ENCODE data around the gene PARVG. TPM values are rescaled to one million over a fixed set of nuclear protein-coding genes. Genes with fewer than 3 reads are reported as not detected.

Gene PARVG
- polyA plus RNA-seq, 3 donors = 2.7 to 13.5 (median 7.3) TPM

DNA sequence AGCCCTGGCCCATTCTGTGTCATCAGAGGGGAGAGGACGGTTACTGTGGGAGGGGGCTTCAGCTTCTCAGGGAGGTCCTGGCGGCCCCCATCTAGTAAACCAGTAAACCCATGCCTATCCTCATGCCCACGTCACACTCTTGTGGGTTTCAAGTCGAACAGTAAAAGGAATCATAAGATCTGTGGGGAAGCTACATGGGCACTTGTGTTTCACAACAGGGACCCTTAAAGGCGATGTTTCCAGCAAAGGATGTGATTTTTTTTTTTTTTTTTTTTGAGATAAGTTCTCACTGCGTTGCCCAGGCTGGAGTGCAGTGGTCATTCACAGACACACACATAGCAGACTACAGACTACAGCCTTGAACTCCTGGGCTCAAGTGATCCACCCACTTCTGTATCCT lies 9.2 kb upstream of the PARVG start:
- H3K27ac ChIP-seq (ENCODE audit: low read depth, low read length) = no peak overlapping the region
- WGBS, 3 donors = 58 to 85% (median 64%) methylated on average over 6 of the region's 6 CpGs

DNA sequence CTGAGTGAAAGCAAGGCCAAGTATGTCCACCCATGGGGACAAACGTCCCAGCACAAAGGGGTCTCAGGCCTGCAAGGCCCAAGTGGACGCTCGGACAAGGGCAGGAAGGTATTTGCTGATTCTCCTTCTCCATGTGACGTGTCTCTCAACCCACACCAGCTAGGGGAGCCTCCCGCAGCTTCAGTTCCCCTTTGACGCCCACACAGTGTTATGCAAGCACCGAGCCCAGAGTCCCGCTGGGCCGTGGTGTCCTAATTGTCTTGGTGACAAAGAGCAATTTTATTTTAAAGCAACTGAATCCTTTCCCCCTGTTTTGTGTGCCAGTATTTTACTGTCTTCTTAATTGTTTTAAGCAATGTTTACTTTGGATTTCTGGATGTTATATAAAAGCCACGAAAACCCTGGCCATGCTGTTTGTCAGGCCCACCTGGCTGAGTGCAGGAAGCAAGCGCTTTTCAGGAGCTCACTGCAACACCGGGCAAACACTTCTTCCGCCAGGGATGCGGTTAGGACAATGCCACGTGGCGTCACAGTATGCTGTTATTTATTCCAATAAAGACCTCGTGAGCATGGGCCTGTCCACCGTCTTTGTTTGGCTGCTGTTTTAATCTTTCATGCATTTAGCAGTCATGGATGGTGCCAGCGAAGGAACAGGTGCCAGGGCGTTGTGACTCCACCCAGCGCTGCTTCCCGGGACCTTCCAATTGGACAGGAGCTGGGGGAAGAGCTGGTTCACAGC lies 8.2 kb upstream of the PARVG start:
- 46 to 72% (median 47%) methylated on average over 22 of the region's 22 CpGs for WGBS, 3 donors
- no peak overlapping the region for H3K27ac ChIP-seq (ENCODE audit: low read depth, low read length)

DNA sequence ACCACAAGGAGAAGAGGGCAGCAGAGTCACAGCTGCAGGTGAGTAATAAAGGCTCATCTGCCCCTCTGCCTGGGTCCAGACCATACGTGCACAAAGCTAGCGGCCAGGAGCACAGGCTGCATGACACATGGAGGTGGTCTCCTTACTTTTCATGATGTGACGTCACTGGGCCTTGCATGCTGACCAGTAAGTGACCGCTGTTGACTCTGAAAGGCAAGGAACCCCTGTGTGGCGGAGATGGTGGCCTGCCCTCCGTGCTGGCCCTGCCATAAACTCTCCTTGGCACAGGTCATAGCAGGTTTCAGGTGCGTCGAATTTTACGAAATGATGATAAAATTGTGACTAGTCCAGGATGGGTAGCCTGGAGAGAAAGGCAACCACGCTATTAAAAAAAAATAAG lies 7.6 kb upstream of the PARVG start:
- H3K27ac ChIP-seq (ENCODE audit: low read depth, low read length) = no peak overlapping the region
- 77 to 89% (median 86%) methylated on average over 10 of the region's 10 CpGs for WGBS, 3 donors

DNA sequence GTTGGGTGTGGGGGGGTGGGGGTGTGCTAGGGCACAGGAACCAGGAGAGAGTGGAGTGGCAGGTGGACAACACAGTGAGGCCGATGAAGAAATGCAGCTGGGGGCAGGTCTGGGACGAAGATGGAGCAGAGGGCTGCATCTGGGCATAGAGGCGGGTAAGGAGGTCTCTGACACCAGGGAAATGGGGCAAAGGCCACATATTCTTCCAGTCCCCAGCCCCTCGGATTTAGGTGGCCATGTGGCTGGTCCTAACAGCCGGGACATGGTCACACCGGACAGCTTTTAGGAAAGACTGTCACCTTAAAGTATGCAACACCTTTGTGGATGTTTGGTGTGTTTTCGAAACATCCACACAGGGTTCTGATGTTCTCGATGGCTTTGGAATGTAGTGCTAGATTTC lies 5.0 kb upstream of the PARVG start:
- H3K27ac ChIP-seq (ENCODE audit: low read depth, low read length) = no peak overlapping the region
- 75 to 84% (median 77%) methylated on average over 8 of the region's 8 CpGs for WGBS, 3 donors

DNA sequence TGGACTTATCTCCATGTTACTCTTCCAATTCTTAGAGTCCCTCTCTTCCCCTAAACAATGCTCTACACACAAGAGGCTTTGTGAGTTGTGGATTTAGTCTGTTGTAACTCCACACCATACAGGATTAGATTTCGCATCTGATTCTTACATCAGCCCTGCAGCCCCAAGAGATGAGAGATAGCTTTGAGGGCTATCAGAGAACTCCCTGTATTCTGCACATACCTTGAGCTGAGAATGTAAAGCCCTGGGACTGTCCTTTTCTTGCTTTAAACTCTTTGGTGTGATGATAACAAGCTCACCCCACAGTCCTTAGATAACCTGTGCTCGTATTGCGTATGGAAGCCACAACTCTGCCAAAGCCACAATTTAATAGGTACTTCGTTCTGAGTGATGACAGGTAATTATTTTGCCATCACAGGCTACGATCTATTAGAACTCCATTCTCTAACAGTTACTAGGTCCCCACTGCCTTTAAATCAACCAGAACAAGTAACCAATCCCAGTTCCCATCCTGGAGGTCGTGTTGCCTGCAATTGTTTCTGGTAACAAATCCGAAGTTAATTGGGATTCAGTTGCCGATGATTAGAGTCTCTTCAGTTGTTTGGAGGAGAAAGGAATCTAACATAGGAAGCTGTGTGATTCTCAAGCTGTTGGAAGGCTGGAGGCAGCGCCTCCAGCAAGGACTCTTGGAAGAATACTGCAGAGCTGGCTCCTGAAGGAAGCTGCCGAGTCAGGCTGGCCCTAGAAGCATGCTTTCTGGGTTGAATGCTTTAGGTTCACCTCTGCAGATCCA lies 1.3 kb upstream of the PARVG start:
- H3K27ac ChIP-seq (ENCODE audit: low read depth, low read length) = no peak overlapping the region
- 44 to 72% (median 70%) methylated on average over 10 of the region's 10 CpGs for WGBS, 3 donors

DNA sequence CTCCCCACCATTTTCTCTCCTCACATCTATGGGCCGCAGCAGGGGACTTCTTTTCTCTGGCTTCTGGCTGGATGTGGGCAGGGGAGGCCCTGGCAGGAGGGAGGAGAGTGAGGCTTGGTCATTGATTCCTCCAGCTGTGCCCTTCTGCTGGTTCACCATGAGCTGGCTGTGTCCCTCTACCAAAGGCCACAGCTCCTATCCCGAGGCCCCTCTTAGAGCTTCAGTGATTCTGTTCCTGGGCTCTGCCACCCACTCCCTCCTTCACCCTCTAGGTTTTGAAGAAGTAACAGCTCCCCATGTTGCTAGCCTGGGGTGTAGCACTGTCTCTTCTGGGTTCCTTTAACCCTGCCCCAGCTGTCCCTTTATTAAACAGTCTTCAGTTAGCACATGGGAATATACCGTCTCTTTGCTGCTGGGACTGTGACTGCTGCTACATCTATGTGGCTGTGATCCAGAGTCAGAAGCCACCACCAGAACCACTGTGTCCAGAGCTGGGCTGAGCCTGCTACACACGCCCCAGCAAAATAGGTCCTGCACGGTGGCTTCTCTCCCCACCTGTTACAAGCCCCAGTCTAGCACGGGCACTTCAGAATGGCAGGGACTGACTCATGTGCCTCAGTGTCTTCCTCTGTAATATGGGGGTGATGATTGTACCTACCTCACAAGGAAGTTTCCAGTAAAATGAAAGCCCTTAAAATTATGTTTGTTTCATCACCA lies 578 bp upstream of the PARVG start:
- H3K27ac ChIP-seq (ENCODE audit: low read depth, low read length) = no peak overlapping the region
- 67 to 83% (median 76%) methylated on average over 6 of the region's 6 CpGs for WGBS, 3 donors

DNA sequence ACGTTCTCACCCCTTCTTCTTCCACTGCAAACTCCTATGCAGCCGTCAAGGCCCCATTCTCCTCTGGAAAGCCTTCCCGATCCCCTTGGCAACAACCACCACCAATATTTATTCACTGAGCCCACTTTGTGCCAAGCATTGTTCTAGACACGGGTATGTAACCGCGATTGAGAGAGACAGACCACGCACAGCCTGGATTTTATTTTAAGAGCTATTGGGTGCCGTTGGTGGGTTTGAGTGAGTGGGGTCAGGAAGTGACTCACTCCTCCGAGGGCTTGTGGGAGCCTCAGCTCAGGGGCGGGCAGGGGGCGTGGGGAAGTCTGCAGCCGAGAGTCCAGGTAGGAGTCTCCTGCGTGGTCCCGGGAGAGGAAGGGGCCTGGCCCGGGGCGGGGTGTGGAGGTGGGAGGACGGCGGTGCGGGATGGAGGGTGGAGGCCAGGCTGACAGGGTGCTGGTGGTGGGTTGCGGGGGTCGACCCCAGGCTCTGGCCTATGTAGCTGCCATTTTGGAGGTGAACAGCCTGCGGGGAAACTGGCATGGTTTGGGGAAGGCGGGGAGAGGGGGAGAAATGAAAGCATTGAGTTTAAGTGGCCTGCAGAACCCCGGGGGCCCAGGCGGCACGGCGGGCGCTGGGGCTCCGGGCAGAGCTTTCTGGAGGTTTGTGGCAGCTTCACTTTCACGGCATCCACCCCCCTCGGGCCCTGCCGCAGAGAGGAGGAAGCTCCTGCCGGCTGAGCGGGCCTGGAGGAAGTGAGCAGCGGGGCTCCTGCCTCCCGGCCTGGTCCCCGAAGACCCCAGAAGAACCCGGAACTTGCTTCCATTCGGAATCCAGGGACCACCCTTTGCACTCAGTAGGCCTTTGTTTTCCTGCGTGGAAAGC lies 547 bp downstream of the PARVG start:
- 36 to 61% (median 46%) methylated on average over 37 to 40 of the region's 40 CpGs for WGBS, 3 donors
- no peak overlapping the region for H3K27ac ChIP-seq (ENCODE audit: low read depth, low read length)

DNA sequence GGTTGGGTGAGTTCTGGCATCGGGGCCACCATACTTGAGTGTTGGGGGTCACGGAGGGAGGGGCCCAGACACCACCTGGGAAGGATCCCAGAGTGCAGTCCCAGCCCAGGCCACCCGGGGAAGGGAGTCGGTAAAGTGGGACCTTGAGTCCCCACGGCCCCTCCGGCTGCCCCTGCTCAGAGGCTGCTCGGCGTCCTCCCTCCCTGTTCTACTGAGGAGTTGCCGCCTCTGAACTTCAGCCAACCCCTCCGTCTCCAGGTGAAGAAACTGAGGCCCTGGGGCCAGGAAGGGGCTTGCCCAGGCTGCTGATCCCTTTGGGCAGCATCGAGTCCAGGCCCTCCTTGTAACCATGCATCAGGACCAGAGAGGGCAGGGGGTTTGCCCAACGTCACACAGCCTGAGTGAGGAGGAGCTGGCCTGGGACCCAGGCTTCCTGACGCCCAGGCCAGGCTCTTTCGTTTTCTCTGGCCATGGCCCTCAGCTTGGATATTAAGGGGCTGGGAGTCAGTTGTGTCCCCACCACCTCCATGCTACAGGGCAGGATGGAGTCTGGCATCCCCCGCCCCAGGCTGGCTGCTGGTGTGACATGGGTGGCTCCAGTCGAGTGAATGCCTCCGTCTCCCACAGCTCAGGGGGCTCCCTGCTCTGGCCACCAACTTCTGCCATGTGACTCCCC lies 1.3 kb downstream of the PARVG start:
- H3K27ac ChIP-seq (ENCODE audit: low read depth, low read length) = peak overlapping the region; percentile 69
- WGBS, 3 donors = 38 to 57% (median 53%) methylated on average over 17 of the region's 17 CpGs

DNA sequence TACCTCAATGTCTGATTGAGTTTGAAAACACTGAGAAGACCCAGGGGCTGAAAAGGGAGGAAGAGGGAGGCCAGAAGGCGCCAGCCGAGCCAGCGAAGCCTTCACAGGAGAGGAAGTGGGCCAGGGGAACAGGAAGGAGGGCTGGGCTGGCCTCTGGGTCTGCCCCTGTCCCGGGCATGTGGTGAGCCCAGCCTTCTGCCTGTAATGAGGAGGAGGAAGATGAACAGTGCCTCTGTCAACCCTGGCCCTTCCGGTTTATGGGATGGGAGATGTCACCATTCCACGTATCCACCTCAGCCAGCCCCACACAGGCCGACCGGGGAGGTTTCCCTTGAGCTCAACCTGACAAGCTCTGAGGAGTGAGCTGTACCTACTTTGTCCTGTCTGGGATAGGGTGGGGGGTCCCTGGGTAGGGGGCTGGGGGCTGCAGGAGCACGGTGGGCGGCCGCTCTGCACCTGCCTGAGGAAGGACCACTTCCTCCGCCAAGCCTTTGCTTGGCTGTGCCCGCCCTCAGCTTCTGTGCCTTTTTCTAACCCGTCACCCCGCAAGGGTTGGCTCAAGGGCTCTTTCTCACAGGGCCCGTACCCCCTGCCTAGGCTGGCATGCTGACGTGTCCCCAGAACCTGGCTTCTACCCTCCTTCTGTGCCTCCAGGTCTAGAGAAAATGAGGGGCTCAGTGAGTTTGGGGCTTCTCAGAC lies 2.0 kb downstream of the PARVG start:
- peak overlapping the region; percentile 69 for H3K27ac ChIP-seq (ENCODE audit: low read depth, low read length)
- WGBS, 3 donors = 48 to 73% (median 56%) methylated on average over 17 of the region's 17 CpGs

DNA sequence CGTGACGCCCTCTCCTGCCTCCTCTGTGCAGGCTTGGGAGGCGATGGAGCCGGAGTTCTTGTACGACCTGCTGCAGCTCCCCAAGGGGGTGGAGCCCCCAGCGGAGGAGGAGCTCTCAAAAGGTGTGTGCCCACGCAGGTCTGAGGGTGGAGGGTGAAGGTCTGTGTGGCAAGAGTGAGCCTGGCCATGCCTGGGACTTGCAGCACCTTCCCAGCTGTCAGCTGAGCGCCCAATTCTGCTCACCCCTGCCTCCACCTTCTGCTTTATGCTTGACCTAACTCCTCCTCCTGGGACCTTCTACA lies 2.5 kb downstream of the PARVG start:
- WGBS, 3 donors = 47 to 79% (median 73%) methylated on average over 8 of the region's 8 CpGs

DNA sequence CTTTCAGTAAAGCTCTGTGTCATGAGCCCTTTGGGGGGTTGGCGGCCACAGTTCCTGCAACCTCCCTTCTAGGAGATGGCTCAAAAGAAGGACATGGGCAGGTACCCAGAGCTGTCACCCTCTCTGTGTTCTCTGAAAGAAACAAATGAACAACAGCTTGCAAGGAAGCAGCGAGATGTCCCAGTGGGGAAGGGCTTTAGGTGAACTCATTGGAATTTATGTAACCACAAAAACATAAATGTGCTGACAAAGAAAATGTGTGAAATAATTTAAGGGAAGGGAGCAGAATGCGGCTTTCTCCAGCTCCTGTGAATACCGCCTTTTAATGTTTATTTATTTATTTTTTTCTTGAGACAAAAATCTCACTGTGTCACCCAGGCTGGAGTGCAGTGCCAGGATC lies 3.3 kb downstream of the PARVG start:
- WGBS, 3 donors = 77 to 84% (median 79%) methylated on average over 4 of the region's 4 CpGs
- no peak overlapping the region for H3K27ac ChIP-seq (ENCODE audit: low read depth, low read length)

More for the DNA sequence above, 2.5 kb downstream of the PARVG start:
- H3K27ac ChIP-seq (ENCODE audit: low read depth, low read length) = no peak overlapping the region

DNA sequence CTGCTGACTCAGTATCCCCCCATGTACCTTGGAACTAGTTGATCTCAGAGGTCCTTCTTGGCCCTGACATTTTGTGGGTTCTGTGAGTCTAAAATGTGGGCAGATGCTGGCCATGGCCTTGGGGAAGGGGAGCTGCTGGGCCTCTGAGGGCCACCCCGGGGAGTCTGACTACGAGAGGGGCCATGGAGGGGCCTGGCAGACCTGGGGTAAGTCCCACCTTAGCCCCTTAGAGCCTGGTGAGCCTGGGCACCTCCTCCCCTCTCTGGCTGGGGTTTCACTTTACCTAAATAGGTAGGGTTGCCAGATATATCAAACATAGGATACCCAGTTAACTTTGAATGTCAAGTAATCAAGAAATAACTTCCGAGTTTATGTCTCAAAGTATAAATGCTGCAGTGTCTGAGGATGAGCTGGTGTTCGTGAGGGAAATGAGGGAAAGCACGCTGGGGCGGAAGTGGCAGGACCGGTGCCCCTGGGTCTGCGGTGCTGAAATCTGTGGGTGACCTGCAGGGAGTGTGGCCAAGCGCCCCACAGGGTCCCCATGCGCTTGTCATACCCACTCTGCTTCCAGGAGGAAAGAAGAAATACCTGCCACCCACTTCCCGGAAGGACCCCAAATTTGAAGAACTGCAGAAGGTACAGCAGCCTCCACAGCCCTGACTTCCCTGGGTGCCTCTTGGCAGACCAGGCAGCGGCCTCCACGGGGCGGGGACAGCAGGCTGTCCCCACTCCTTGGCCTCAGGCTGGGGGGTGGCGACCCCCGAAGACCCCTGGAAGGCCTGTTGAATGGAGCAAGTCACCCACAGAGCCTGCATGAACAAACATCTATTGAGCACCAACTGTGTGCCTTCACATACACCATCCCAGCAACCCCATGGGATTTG lies 4.8 kb downstream of the PARVG start:
- H3K27ac ChIP-seq (ENCODE audit: low read depth, low read length) = no peak overlapping the region
- WGBS, 3 donors = 84 to 93% (median 93%) methylated on average over 16 of the region's 16 CpGs

DNA sequence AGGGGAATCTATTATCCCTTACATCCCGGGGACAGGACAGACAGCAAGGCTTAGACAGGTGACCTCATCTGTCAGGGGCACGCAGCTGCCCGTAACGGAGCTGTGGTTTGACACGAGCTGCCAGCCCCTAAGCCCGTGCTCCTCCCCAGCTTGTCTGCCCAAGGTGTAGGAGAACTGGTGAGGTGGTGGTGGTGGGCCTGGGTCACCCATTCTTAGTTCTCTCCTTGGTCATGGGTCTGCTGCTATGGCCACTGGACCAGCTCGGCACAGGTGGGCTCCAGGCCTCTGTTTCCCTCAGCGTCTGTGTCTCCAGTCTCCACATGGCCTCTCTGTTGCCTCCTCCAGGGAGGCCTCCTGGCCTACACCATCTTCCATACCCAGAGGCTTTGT lies 5.4 kb downstream of the PARVG start:
- 79 to 81% (median 81%) methylated on average over 8 of the region's 8 CpGs for WGBS, 3 donors
- no peak overlapping the region for H3K27ac ChIP-seq (ENCODE audit: low read depth, low read length)

DNA sequence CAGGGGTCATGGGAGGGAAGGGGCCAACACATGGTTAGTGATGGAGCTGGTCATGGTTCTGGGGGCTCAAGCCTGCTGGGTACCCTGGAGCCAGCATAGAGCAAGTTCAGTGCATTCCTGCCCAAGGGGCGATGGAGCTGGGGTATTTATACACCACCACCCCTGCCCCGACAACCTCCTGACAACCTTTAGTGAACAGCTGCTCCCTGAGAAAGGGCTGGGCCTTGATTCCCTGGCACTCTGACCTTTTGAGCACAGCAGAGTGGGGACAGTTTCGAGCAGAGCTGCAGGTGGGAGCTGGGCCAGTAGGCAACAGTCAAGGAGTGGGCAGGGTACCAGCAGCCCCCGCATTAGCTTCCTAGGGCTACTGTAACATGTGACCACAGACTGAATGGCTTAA lies 6.0 kb downstream of the PARVG start:
- H3K27ac ChIP-seq (ENCODE audit: low read depth, low read length) = no peak overlapping the region
- 82 to 92% (median 89%) methylated on average over 4 of the region's 4 CpGs for WGBS, 3 donors

DNA sequence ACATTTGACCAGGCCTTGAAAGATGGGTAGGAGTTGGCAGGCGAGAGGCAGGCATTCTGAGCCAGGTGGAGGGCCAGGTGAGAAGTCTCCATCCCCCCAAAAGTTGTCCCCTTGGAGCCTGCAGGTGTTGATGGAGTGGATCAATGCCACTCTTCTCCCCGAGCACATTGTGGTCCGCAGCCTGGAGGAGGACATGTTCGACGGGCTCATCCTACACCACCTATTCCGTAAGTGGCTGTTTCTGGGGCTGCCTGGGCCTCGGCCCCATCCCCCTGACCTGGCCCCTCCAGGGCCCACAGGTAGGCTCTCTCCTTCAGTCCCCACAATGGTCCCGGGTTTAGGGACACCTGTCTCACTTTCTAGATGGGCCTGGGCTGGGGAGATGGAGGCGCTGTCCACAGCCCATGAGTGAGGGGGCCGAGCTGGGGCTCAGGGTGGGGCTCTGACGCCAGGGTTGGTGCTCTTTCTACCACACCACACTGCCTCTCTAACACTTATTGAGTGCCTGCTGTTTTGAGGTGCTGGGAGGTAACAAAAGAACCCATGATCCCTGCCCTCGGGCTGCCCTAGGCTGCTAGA lies 7.0 kb downstream of the PARVG start:
- no peak overlapping the region for H3K27ac ChIP-seq (ENCODE audit: low read depth, low read length)
- 90 to 96% (median 95%) methylated on average over 12 of the region's 12 CpGs for WGBS, 3 donors

DNA sequence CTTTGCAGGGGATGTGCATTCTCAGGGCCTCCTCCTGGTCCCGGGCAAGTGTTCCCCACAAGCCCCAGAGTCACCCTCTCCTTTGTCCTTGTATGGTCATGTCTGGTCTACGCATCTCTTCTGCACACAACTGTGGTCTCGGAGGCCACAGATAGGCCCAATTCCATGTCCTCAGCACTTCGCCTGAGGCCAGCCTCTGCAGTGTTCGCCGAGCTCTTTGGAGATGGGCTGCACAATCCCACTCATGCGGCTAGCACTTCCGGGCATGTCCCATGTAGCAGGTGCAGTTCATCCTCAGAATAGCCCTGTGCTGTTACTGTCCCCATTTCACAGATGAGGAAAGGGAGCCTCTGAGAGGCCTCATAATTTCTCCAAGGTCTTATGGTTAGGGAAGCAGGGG lies 7.6 kb downstream of the PARVG start:
- no peak overlapping the region for H3K27ac ChIP-seq (ENCODE audit: low read depth, low read length)
- 90 to 97% (median 96%) methylated on average over 8 of the region's 8 CpGs for WGBS, 3 donors

Data from adipose tissue (tissue), 3 donors.